DOHH2 (cell line): Measurements from ENCODE around the gene GBF1.

Source experiments
- H3F3A ChIP-seq: fragments of 200-600 bp; sonication (generic), shearing (Covaris generic); 2 replicates; pipeline ENCODE4 v1.6.0; 2016; ENCODE audit warnings: antibody characterized with exemption, mild to moderate bottlenecking; ENCODE audit not compliant: control insufficient read depth, insufficient read depth
- H3K27ac ChIP-seq: fragments of 200-600 bp; sonication (generic); 2 replicates; pipeline ENCODE4 v1.5.1; 2014; ENCODE audit warnings: low read depth, mild to moderate bottlenecking, low read length, moderate library complexity
- H3K27me3 ChIP-seq: fragments of 200-600 bp; sonication (generic); 2 replicates; pipeline ENCODE4 v1.6.1; 2014; ENCODE audit warnings: mild to moderate bottlenecking, low read length, mixed read lengths; ENCODE audit not compliant: control insufficient read depth
- H3K36me3 ChIP-seq: fragments of 200-600 bp; sonication (generic); 2 replicates; pipeline ENCODE4 v1.6.1; 2014; ENCODE audit warnings: mild to moderate bottlenecking, low read length, moderate library complexity, mixed read lengths; ENCODE audit not compliant: control insufficient read depth
- H3K4me1 ChIP-seq: fragments of 200-600 bp; sonication (generic); 2 replicates; pipeline ENCODE4 v1.6.1; 2014; ENCODE audit warnings: mild to moderate bottlenecking, low read length, mixed read lengths; ENCODE audit not compliant: control insufficient read depth
- H3K4me2 ChIP-seq: fragments of 200-600 bp; sonication (generic); 2 replicates; pipeline ENCODE4 v1.6.0; 2014; ENCODE audit warnings: mild to moderate bottlenecking, low read length, moderate library complexity
- H3K4me3 ChIP-seq: fragments of 200-600 bp; sonication (generic); 2 replicates; pipeline ENCODE4 v1.5.1; 2014; ENCODE audit warnings: mild to moderate bottlenecking, low read length, mixed read lengths
- H3K79me2 ChIP-seq: fragments of 200-600 bp; sonication (generic); 2 replicates; pipeline ENCODE4 v1.6.1; 2014; ENCODE audit warnings: mild to moderate bottlenecking, low read length, mixed read lengths; ENCODE audit not compliant: control insufficient read depth
- H3K9me2 ChIP-seq: fragments of 200-600 bp; sonication (generic); replicated peaks from 2 replicates; pipeline ENCODE4 v1.6.1; 2014; ENCODE audit warnings: mild to moderate bottlenecking, low read length, mixed read lengths; ENCODE audit not compliant: control insufficient read depth
- H3K9me3 ChIP-seq: fragments of 200-600 bp; sonication (generic); 2 replicates; pipeline ENCODE4 v1.6.1; 2014; ENCODE audit warnings: antibody characterized with exemption, low read length, mixed read lengths; ENCODE audit not compliant: control insufficient read depth, insufficient read depth
- H4K20me1 ChIP-seq: fragments of 200-600 bp; sonication (generic); 2 replicates; pipeline ENCODE4 v1.6.0; 2014; ENCODE audit warnings: low read depth, mild to moderate bottlenecking, antibody characterized with exemption, low read length, moderate library complexity; ENCODE audit not compliant: control insufficient read depth, insufficient read depth
- CTCF ChIP-seq: fragments of 200-600 bp; sonication (generic); IDR thresholded peaks from one replicate; pipeline ENCODE4 v1.5.1; 2014; ENCODE audit warnings: antibody characterized with exemption, mild to moderate bottlenecking, low read depth, low read length; ENCODE audit not compliant: poor library complexity, severe bottlenecking
- EZH2phosphoT487 ChIP-seq: fragments of 200-600 bp; sonication (generic); IDR thresholded peaks from 2 replicates; pipeline ENCODE4 v1.6.1; 2017; ENCODE audit warnings: borderline replicate concordance, mild to moderate bottlenecking, antibody characterized with exemption, low read length, moderate library complexity, mixed read lengths

Gene GBF1

DNA sequence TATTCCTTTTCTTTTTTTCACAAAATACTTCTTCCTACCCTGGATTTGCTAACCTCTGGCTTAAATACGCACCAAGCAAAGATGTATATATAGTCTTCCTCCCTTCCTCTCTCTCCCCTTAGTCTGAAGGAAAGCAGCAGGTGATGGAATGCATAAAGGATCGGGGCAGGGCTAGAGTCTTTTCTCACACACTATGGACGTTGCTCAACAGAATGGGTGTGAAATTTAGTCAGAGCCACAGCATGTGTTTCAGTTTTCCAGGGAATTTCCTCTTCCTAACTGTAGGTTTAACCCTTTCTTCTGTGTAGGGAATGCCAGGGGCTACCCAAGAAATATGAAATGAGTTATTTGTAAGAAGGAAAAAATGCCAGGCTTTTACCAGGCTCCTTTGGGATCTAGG lies 78.7 kb downstream of the GBF1 start:
- no peak for TF ChIP-seq CTCF
- no peak for TF ChIP-seq EZH2phosphoT487
- Histone ChIP-seq H3K79me2 (peaks cover 4% of the 10 kb centered on the region), H3K27me3 (no peaks in the 10 kb centered on the region), H3K4me1 (no peaks in the 10 kb centered on the region), H3K4me3 (no peak overlapping the region), H3K36me3 (no peaks in the 10 kb centered on the region), H3K9me3 (no peaks in the 10 kb centered on the region), H3K9me2 (no peaks in the 10 kb centered on the region), H3K27ac (no peak overlapping the region), H3F3A (no peaks in the 10 kb centered on the region), H3K4me2 (no peak overlapping the region), H4K20me1 (peaks cover 5% of the 10 kb centered on the region; the same call in 1 of the 2 replicates)

DNA sequence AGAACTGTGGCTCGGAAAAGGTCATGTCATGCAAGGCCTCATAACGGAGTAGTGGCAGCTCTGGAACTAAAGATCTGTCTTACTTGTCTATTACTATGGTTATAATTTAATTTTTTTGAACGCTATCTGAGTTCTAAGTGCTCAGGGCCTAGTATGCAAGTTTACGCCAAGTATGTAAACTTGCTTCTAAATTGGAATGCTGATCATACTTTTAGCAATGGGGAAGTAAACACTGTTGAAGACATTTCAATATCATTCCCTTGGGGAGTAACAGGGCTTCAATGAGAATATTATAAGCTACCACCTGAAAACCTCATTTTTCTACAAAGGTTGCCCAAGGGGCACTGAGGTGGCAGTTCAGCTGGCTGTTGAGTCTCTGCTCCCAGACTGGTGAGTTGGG lies 80.7 kb downstream of the GBF1 start:
- Histone ChIP-seq H4K20me1 (peaks cover 5% of the 10 kb centered on the region; the same call in 1 of the 2 replicates), H3K9me3 (no peaks in the 10 kb centered on the region), H3K27ac (no peak overlapping the region), H3K79me2 (peaks cover 7% of the 10 kb centered on the region), H3F3A (no peaks in the 10 kb centered on the region), H3K27me3 (no peaks in the 10 kb centered on the region), H3K4me2 (no peak overlapping the region), H3K9me2 (no peaks in the 10 kb centered on the region), H3K36me3 (no peaks in the 10 kb centered on the region), H3K4me3 (no peak overlapping the region), H3K4me1 (no peaks in the 10 kb centered on the region)
- TF ChIP-seq EZH2phosphoT487 (no peak), CTCF (no peak)

DNA sequence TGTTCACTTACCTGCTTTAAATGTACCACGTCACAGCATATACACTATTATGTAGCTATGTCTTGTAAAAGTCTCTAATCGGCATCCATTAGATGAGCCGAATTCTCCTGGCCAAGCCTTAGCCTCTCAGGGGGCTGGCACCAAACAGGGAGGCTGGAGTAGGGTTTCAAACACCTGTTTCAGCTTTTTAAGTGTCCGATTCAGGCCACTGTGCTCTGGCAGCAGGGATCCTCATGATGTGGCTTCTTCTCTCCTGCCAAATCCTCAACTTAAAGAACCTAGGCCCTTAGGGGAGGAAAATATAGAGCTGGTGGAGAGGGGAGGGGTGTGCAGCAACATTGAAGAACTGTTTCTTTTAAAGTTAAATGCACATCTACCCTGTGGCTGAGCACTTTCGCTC lies 81.7 kb downstream of the GBF1 start:
- Histone ChIP-seq H4K20me1 (peaks cover 5% of the 10 kb centered on the region; the same call in 1 of the 2 replicates), H3K4me1 (no peaks in the 10 kb centered on the region), H3K9me3 (no peaks in the 10 kb centered on the region), H3K4me2 (no peak overlapping the region), H3K79me2 (peaks cover 5% of the 10 kb centered on the region), H3K4me3 (no peak overlapping the region), H3F3A (no peaks in the 10 kb centered on the region), H3K9me2 (no peaks in the 10 kb centered on the region), H3K27me3 (no peaks in the 10 kb centered on the region), H3K27ac (no peak overlapping the region), H3K36me3 (no peaks in the 10 kb centered on the region)
- TF ChIP-seq EZH2phosphoT487 (no peak), CTCF (no peak)

DNA sequence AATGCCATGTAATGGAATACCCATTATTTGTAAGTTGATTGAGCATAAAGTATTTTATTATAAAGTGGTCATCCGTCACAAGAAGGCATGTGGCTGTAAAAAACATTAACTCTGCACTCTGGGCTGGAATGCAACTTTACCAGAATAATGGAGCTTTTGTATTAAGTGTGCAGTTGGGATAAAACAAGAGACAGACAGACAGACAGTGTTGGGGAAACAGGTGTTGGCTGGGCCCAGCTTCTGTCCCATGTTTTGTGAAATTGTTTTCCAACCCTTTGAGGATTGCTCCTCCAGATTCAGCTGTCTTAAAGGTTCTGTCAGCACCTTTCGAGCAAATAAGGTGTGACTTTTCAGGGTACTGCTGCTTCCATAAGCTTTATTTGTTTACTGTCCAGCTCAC lies 82.3 kb downstream of the GBF1 start:
- Histone ChIP-seq H3K4me2 (no peak overlapping the region), H3K9me3 (no peaks in the 10 kb centered on the region), H3K27me3 (no peaks in the 10 kb centered on the region), H3K79me2 (peaks cover 5% of the 10 kb centered on the region), H4K20me1 (peaks cover 5% of the 10 kb centered on the region; the same call in 1 of the 2 replicates), H3F3A (no peaks in the 10 kb centered on the region), H3K4me1 (no peaks in the 10 kb centered on the region), H3K36me3 (no peaks in the 10 kb centered on the region), H3K27ac (no peak overlapping the region), H3K9me2 (no peaks in the 10 kb centered on the region), H3K4me3 (no peak overlapping the region)
- TF ChIP-seq EZH2phosphoT487 (no peak), CTCF (no peak)
